Neuronal stem cell (in vitro differentiated cells): ENCODE measurements around the gene TPST2.
A peak's percentile ranks its signal among the peaks of the same experiment; 100 is the strongest.

Experiments used
- DNase-seq: peaks from one replicate; pipeline ENCODE4 v3.0.0-alpha.2; 2013; ENCODE audit warnings: low spot score
- H2AFZ ChIP-seq: one replicate; pipeline ENCODE4 v1.6.1; 2013; ENCODE audit warnings: mild to moderate bottlenecking, low read length, inconsistent platforms
- H2AK5ac ChIP-seq: 2 replicates; pipeline ENCODE4 v1.6.1; 2013; ENCODE audit warnings: low read depth, mild to moderate bottlenecking, inconsistent platforms, low read length, moderate library complexity, mixed read lengths
- H2BK120ac ChIP-seq: 2 replicates; pipeline ENCODE4 v1.6.1; 2013; ENCODE audit warnings: low read depth, mild to moderate bottlenecking, inconsistent platforms, low read length, moderate library complexity, mixed read lengths
- H2BK12ac ChIP-seq: one replicate; pipeline ENCODE4 v1.6.1; 2013; ENCODE audit warnings: low read length, inconsistent platforms
- H2BK15ac ChIP-seq: 2 replicates; pipeline ENCODE4 v1.6.1; 2013; ENCODE audit warnings: mild to moderate bottlenecking, low read length, inconsistent platforms, mixed read lengths
- H2BK5ac ChIP-seq: one replicate; pipeline ENCODE4 v1.6.1; 2013; ENCODE audit warnings: inconsistent platforms, mild to moderate bottlenecking, low read length, moderate library complexity
- H3K14ac ChIP-seq: one replicate; pipeline ENCODE4 v1.6.1; 2013; ENCODE audit warnings: low read length, inconsistent platforms
- H3K18ac ChIP-seq: 2 replicates; pipeline ENCODE4 v1.6.1; 2013; ENCODE audit warnings: low read length, inconsistent platforms
- H3K23ac ChIP-seq: 2 replicates; pipeline ENCODE4 v1.6.1; 2013; ENCODE audit warnings: low read depth, mild to moderate bottlenecking, mixed read lengths, low read length, inconsistent platforms; ENCODE audit not compliant: poor library complexity
- H3K27ac ChIP-seq: replicated peaks from 3 replicates; pipeline ENCODE4 v1.5.1; 2013; ENCODE audit warnings: low read length, inconsistent platforms
- H3K27me3 ChIP-seq, 3 experiments: 2 replicates each; pipeline ENCODE4 v1.6.1; 2013; ENCODE audit warnings: low read length in 3 of 3, mild to moderate bottlenecking in 2 of 3, inconsistent platforms in 1 of 3, low read depth in 1 of 3, mixed read lengths in 1 of 3, moderate library complexity in 1 of 3; ENCODE audit not compliant: control insufficient read depth in 3 of 3, insufficient read depth in 3 of 3
- H3K36me3 ChIP-seq, 2 donors: replicated peaks in 1 of 2; 2 replicates each; pipeline ENCODE4 v1.6.1; 2013; ENCODE audit warnings: low read length in 2 of 2; ENCODE audit not compliant: control insufficient read depth in 2 of 2, insufficient read depth in 2 of 2
- H3K4ac ChIP-seq: 2 replicates; pipeline ENCODE4 v1.6.1; 2013; ENCODE audit warnings: inconsistent platforms, mild to moderate bottlenecking, low read length, moderate library complexity
- H3K4me1 ChIP-seq, 2 donors: 1 replicate in 1 of 2; 2 replicates in 1 of 2; pipeline ENCODE4 v1.6.1; 2013; ENCODE audit warnings: low read length in 2 of 2, low read depth in 1 of 2; ENCODE audit not compliant: control insufficient read depth in 2 of 2, insufficient read depth in 1 of 2
- H3K4me2 ChIP-seq: one replicate; pipeline ENCODE4 v1.6.1; 2013; ENCODE audit warnings: mild to moderate bottlenecking, low read length, inconsistent platforms; ENCODE audit not compliant: insufficient read depth, poor library complexity, severe bottlenecking
- H3K4me3 ChIP-seq, 2 donors: 2 replicates each; pipeline ENCODE4 v1.5.1; 2013; ENCODE audit warnings: low read length in 2 of 2, mild to moderate bottlenecking in 2 of 2, inconsistent platforms in 1 of 2, moderate library complexity in 1 of 2
- H3K79me1 ChIP-seq: one replicate; pipeline ENCODE4 v1.6.1; 2013; ENCODE audit warnings: low read depth, mild to moderate bottlenecking, inconsistent platforms, low read length, moderate library complexity
- H3K9ac ChIP-seq: one replicate; pipeline ENCODE4 v1.6.1; 2013; ENCODE audit warnings: mild to moderate bottlenecking, low read depth, low read length, inconsistent platforms; ENCODE audit not compliant: poor library complexity
- H3K9me3 ChIP-seq, 2 donors: replicated peaks in 1 of 2; 2 replicates each; pipeline versions ENCODE3 to v1.6.1; 2013; ENCODE audit warnings: low read length in 2 of 2, mild to moderate bottlenecking in 2 of 2, inconsistent platforms in 1 of 2, low read depth in 1 of 2, mixed read lengths in 1 of 2, moderate library complexity in 1 of 2; ENCODE audit not compliant: control insufficient read depth in 2 of 2, insufficient read depth in 1 of 2
- H4K8ac ChIP-seq: one replicate; pipeline ENCODE4 v1.6.1; 2013; ENCODE audit warnings: low read depth, mild to moderate bottlenecking, inconsistent platforms, low read length, moderate library complexity
- H4K91ac ChIP-seq: one replicate; pipeline ENCODE4 v1.6.1; 2013; ENCODE audit warnings: low read length, low read depth, mild to moderate bottlenecking, inconsistent platforms; ENCODE audit not compliant: poor library complexity
- WGBS, 2 donors: extraction: QIAGEN DNeasy Blood & Tissue Kit; methylation state at CpG; one replicate each; pipeline ENCODE4 v1.1.7; 2013; ENCODE audit warnings: missing lambda C conversion rate in 2 of 2, mixed read lengths in 1 of 2; ENCODE audit not compliant: insufficient read length in 2 of 2, insufficient replicate concordance in 1 of 2; ENCODE audit errors: extremely low coverage in 2 of 2; 5-methylcytosine and 5-hydroxymethylcytosine counted together

TPST2 gene

GRCh38 chr22:26618455-26618854 is 28.5 kb upstream of the TPST2 start:
- no peak overlapping the region for H2BK5ac ChIP-seq
- peak overlapping the region; percentile 90 for H2AFZ ChIP-seq
- no peak for DNase-seq
- H3K79me1 ChIP-seq: no peaks in the 10 kb centered on the region
- peak overlapping the region; percentile 85 for H2AK5ac ChIP-seq
- no peak overlapping the region for H2BK12ac ChIP-seq
- no peak overlapping the region for H4K8ac ChIP-seq
- H2BK15ac ChIP-seq: no peak overlapping the region
- H3K23ac ChIP-seq: no peak overlapping the region
- H3K4me2 ChIP-seq: no peak overlapping the region
- H3K36me3 ChIP-seq: no peaks in the 10 kb centered on the region
- H3K9me3 ChIP-seq: no peaks in the 10 kb centered on the region
- no peak overlapping the region for H3K4me3 ChIP-seq
- H3K9ac ChIP-seq: no peak overlapping the region
- H3K14ac ChIP-seq: peak overlapping the region; percentile 39
- no CpG with 5 or more reads among the region's 8 CpGs for WGBS, 2 donors
- H3K27ac ChIP-seq: no peak overlapping the region
- peaks cover 28 to 38% of the 10 kb centered on the region in 2 donors for H3K4me1 ChIP-seq
- no peak overlapping the region for H3K18ac ChIP-seq
- peaks cover 0 to 2% (median 0%) of the 10 kb centered on the region in 3 experiments for H3K27me3 ChIP-seq
- H2BK120ac ChIP-seq: no peak overlapping the region
- H3K4ac ChIP-seq: no peak overlapping the region
- no peak overlapping the region for H4K91ac ChIP-seq

DNA sequence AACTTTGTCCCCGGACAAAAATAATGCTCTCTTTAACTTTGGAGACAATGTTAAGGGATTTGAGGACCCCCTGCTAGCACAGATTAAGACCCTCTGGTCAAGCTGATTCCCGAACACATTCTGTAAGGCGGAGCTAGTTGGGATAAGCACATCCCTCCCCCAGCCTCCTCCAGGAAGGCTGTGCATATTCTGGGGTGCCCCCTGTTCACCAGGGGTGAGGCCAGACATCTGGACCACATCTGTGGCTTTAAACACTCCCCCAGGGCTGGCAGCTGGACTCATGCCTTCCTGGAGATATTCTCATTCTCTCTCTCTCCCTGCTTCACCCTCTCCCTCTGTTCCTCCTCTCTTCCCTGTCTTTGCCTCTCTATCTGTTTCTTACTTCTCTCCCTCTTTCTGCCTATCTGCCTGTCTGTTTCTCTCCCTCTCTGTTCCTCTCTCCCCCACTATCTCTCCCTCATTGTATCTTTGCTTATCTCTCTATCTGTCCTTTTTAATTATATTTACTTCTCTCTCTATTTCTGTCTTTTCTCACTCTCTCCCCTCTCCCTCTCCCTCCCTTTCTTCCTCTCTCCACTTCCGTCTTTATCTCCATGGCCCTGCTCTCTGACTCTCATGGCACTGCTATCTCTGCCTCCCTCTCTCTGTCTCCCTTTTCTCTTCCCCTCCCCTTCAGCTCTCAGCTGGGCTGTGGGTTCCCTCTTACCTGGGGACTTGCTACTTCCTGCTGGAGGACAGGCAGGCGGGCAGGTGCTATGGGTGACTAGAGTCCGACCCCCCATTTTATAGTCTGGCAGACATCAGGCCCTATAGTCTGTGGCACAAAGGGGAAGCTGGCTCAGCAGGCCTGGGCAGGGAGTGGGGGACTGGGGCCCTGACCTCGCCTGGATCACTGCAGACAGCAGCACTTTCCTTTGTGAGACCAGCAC is 27.6 kb upstream of the TPST2 start, which contains the start of gene CRYBB1:
TSS of gene CRYBB1 (minus strand) at position 757 of the 929 bp plus-strand sequence. CDS start 1,708 bp downstream, outside the sequence.
- Histone ChIP-seq H3K18ac (peak within 1 kb of the TSS; percentile 55), H3K9ac (peak within 1 kb of the TSS; percentile 9), H3K4ac (no peak within 1 kb of the TSS), H3K4me3 (peak within 1 kb of the TSS in 1 of 2 donors; percentile 8), H3K27me3 (peaks cover 0 to 4% (median 0%) of the 10 kb centered on the region in 3 experiments), H3K79me1 (no peaks in the 10 kb centered on the region), H2BK15ac (peak within 1 kb of the TSS; percentile 76), H3K27ac (no peak within 1 kb of the TSS), H3K9me3 (no peaks in the 10 kb centered on the region), H2BK120ac (no peak within 1 kb of the TSS), H3K14ac (peak within 1 kb of the TSS; percentile 39), H3K4me1 (peaks cover 28 to 38% of the 10 kb centered on the region in 2 donors), H2BK5ac (no peak within 1 kb of the TSS), H3K4me2 (no peak within 1 kb of the TSS), H4K8ac (no peak within 1 kb of the TSS), H2AFZ (peak within 1 kb of the TSS; percentile 90), H3K23ac (no peak within 1 kb of the TSS), H4K91ac (peak within 1 kb of the TSS; percentile 60), H2BK12ac (peak within 1 kb of the TSS; percentile 78), H3K36me3 (no peaks in the 10 kb centered on the region), H2AK5ac (peak within 1 kb of the TSS; percentile 85)
- DNase-seq: peak; percentile 42
- no CpG with 5 or more reads among the region's 7 CpGs for WGBS, 2 donors

GRCh38 chr22:26616650-26617049 is 26.7 kb upstream of the TPST2 start:
- Histone ChIP-seq H3K23ac (no peak overlapping the region), H2BK120ac (no peak overlapping the region), H3K36me3 (no peaks in the 10 kb centered on the region), H4K8ac (no peak overlapping the region), H3K27me3 (peaks cover 0 to 4% (median 0%) of the 10 kb centered on the region in 3 experiments), H3K18ac (no peak overlapping the region), H2BK15ac (no peak overlapping the region), H2BK5ac (peak overlapping the region; percentile 70), H2AK5ac (no peak overlapping the region), H3K9ac (no peak overlapping the region), H3K4me3 (no peak overlapping the region), H3K4me1 (peaks cover 25 to 34% of the 10 kb centered on the region in 2 donors), H4K91ac (no peak overlapping the region), H3K79me1 (no peaks in the 10 kb centered on the region), H3K4ac (no peak overlapping the region), H2BK12ac (no peak overlapping the region), H2AFZ (peak overlapping the region; percentile 30), H3K4me2 (no peak overlapping the region), H3K27ac (no peak overlapping the region), H3K9me3 (no peaks in the 10 kb centered on the region), H3K14ac (no peak overlapping the region)
- no CpG with 5 or more reads among the region's 2 CpGs for WGBS, 2 donors
- no peak for DNase-seq

- H4K8ac ChIP-seq: no peak overlapping the region
- H2BK5ac ChIP-seq: peak overlapping the region; percentile 70
- H3K14ac ChIP-seq: no peak overlapping the region
- H3K4me3 ChIP-seq: no peak overlapping the region
- no peaks in the 10 kb centered on the region for H3K79me1 ChIP-seq
- H2AK5ac ChIP-seq: peak overlapping the region; percentile 79
- H3K4me2 ChIP-seq: no peak overlapping the region
- H3K27ac ChIP-seq: no peak overlapping the region
- H4K91ac ChIP-seq: no peak overlapping the region
- no peak for DNase-seq
- H2BK12ac ChIP-seq: no peak overlapping the region
- no peak overlapping the region for H2BK120ac ChIP-seq
- peak overlapping the region; percentile 58 for H3K18ac ChIP-seq
- no peaks in the 10 kb centered on the region for H3K9me3 ChIP-seq
- peaks cover 20 to 29% of the 10 kb centered on the region in 2 donors for H3K4me1 ChIP-seq
- H3K9ac ChIP-seq: no peak overlapping the region
- H2AFZ ChIP-seq: peak overlapping the region; percentile 30
- H3K36me3 ChIP-seq: no peaks in the 10 kb centered on the region
- 94 to 100% methylated on average over 1 of the region's 11 CpGs for WGBS, 2 donors
- H2BK15ac ChIP-seq: peak overlapping the region; percentile 54
- no peak overlapping the region for H3K4ac ChIP-seq
- H3K23ac ChIP-seq: no peak overlapping the region
- peaks cover 0 to 4% (median 0%) of the 10 kb centered on the region in 3 experiments for H3K27me3 ChIP-seq
These were observed 26.0 kb upstream of the TPST2 start for GRCh38 chr22:26615830-26616435.
